GM19240 (cell line): Measurements from ENCODE around the gene GH2.
"Not testable (repeated sequence)": the region's sequence is repeated elsewhere in the genome, so short reads cannot be mapped to it uniquely, and the experiment has no call there.

Experiments
- DNase-seq: peaks from one replicate; pipeline ENCODE4 v3.0.0; 2011; ENCODE audit warnings: low spot score; ENCODE audit not compliant: insufficient read length

The GH2 gene

DNA sequence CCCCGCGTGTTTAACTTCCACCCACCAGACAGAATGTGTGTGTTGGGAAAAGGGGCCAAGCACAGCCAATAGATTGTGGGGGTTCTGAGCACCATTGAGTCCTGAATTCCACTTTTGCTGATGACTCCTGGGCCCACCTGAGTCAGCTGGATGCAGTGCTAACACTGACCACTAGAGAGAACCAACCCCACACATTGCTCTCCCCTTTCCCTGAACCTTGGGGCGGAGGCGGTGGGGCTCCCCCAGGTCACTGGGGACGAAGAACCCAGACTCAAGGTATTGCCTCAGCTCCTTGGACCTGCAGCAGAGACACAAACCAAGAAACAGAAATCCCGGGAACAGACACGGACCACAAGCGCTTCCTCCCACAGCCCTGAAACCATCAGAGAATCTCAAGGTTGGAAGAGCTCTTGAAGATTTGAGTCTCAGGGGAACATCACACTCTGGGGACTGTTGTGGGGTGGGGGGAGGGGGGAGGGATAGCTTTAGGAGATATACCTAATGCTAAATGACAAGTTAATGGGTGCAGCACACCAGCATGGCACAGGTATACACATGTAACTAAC is 7.6 kb downstream of the GH2 start:
- not testable (repeated sequence) for DNase-seq

GRCh38 chr17:63873577-63873976 is 8.2 kb downstream of the GH2 start, which contains the start of gene CSH2:
TSS of gene CSH2 (minus strand) at chr17:63873677. CDS start at chr17:63873614, 63 bp downstream.
- not testable (repeated sequence) for DNase-seq

GRCh38 chr17:63871646-63872365 is 9.9 kb downstream of the GH2 start:
- not testable (repeated sequence) for DNase-seq

- DNase-seq = not testable (repeated sequence)
These were observed 11.5 kb downstream of the GH2 start for GRCh38 chr17:63870292-63870665.

DNA sequence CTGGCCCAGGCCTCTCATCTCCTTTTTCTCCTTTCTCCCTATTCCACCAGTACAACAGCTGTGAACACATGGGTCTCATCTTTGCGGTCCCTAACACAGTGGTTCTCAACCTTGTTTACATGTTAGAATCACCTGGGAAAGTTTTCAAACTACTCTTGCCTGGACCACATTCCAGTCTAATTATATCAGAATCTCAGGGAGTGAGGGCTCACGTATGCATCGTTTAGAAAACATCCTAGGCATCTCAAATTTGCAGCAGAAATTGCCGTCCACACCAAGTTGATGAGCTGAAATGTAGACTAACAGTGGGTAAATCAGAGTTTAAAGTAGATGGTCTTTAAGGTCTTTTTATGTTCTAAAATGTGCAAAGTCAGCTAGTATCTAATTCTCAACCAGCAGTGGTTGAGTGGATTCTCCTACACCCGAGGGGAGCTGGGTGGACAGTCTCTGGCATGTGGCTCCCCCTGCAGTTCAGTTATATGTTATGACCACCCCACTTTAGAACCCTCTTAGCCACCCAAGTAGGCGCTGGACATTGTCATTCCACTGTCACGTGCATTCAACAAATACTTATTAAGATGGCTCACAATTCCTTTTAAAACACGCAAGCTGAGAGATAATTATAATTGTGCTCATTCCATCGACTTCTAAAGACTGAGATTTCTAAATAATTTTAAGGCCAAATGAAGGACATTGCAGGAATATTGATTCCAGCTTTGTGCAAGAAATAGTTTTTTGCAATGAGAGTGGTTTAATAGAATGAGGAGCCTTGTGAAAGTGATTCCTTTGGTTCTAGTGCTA is 12.1 kb downstream of the GH2 start:
- not testable (repeated sequence) for DNase-seq

- DNase-seq = not testable (repeated sequence)
These were observed 15.1 kb downstream of the GH2 start for GRCh38 chr17:63866625-63867024.

DNA sequence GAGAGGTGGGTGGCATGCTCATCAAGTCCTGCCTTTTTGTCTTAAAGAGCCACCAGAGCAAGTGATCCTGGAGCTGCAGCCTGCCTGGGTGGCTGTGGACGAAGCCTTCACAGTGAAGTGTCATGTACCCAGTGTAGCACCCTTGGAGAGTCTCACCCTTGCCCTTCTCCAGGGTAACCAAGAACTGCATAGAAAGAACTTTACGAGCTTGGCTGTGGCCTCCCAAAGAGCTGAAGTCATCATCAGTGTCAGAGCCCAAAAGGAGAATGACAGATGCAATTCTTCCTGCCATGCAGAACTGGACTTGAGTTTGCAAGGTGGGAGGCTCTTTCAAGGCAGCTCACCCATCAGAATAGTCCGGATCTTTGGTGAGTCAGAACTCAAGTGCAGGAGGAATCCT is 22.5 kb downstream of the GH2 start:
- no peak for DNase-seq

DNA sequence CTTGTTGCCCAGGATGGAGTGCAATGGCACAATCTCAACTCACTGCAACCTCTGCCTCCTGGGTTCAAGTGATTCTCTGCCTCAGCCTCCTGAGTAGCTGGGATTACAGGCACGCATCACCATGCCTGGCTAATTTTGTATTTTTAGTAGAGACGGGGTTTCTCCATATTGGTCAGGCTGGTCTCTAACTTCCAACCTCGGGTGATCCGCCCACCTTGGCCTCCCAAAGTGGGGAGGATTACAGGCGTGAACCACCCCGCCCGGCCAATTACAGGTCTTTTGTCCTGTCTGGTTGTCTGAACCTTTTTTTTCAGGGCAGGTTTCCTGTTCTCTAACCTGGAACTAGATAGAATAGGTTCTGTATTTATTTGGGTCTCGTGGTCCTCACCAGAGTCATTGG is 25.3 kb downstream of the GH2 start:
- DNase-seq = not testable (repeated sequence)

GRCh38 chr17:63855185-63855584 is 26.6 kb downstream of the GH2 start:
- DNase-seq = no peak

GRCh38 chr17:63854709-63855108 is 27.0 kb downstream of the GH2 start:
- no peak for DNase-seq

- no peak for DNase-seq
These were observed 28.5 kb downstream of the GH2 start for GRCh38 chr17:63853260-63853659.

- DNase-seq = no peak
These were observed 31.3 kb downstream of the GH2 start for GRCh38 chr17:63850401-63850800.

DNA sequence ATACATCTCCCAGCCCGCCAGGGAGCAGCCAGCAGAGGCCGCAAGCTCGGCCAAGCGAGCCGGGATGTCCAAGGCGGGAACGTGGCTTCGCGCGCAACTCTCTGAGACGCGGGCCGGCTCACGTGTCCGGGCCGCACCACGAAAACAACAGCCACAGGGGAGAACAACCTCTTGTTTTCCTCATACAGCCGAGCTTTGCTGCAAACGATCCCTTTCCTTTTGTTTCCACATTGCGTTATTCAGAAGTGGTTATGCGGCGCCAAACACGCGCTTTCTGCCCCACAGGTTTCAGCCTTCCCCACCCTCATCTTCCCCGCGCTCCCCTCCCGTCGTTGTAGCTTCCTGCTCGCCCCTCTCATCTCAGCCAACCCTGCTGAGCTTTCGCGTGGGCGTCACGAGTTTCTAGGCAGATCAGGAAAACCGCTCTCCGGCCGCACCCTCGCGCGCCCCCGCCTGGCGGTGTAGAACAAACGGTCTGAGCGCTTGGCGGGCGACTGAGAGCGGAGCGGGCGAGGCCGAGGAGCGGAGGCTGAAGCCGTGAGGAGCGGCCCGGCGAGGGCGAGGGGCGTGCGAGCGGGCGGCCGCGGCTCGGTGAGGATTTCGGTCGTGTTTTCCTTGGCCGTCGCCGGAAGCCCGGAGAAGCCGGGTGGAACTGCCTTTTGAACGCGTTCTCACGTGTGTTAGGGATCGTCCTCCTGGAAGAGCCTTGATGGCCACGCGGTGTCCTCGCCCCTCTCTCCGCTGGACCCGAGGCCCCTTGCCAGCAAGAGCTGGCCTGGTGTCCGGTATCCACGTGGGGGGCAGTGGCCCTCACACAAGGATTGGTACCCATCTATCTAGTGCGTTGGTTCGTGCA is 32.7 kb downstream of the GH2 start:
- DNase-seq = peak; percentile 79

- DNase-seq = no peak
These were observed 34.1 kb downstream of the GH2 start for GRCh38 chr17:63847525-63848249.

GRCh38 chr17:63845509-63845908 is 36.2 kb downstream of the GH2 start:
- no peak for DNase-seq

- no peak for DNase-seq
These were observed 37.6 kb downstream of the GH2 start for GRCh38 chr17:63843910-63844677.

GRCh38 chr17:63843387-63843888 is 38.3 kb downstream of the GH2 start:
- peak; percentile 53 for DNase-seq

DNA sequence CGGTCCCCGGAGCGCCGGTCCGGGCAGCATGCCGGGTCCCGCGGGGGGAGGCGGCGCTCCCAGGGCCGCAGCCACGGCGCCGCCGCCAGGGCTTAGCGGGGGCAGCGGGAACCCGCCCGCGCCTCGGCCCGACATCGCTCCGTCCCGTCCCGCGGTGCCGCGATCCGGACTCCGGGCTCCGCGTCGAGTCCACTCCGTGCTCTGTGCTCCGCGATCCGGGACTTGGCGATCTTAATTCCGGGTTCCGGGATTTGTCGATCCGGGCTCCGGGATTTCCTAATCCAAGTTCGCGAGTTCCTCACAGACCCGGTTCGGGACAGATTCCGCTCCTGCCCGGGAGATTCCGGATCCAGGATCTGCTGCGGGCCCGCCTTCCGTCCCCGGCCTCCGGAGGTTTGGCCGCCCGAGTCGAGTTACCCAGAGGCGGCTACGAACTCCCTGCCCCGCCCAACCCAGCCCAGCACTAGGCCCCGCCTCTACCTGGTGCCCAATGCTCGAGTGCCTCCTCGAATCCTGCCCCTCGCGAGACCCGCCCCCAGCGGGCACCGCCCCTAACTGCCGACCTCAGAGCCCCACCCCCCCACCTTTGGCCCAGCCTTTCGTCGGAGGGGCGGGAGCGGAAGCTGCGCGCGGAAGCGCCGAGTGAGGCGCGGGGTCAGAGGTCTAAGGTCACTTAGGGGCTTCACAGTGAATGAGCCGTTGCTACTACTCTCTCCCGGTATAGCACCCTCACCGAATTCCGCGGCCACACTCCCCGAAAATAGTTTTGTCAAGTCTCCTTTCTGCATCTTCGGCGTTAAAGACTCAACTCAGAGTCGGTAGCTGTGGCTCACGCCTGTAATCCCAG is 39.0 kb downstream of the GH2 start, which contains the start of gene SMARCD2:
Gene SMARCD2, minus strand, starts transcription at position 146 of the 847 bp plus-strand sequence. Its CDS starts 11 bp downstream, at position 135.
- peak; percentile 87 for DNase-seq

DNA sequence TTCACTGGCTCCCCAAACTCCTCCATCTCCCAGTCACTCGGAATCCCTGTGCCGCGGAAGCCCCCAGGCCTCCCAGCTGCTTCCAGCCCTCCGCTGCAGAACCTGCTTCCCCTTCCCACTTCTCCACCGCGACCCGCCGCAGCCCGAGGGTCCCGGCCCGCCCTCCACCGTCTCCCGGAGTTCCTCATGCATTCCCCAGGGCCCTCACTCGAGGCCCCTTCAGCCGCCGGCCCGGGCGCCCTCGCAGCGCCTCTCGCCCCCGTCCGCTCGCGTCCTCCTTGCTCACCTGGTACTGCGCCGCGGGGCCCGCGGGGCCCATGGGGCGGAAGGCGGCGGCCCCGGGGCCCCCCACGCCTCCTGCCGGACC is 39.6 kb downstream of the GH2 start:
- DNase-seq = no peak
